NT2/D1 (cell line): ENCODE data around the gene TTLL11.

Experiments used
- SUZ12 ChIP-seq: IDR thresholded peaks from 2 replicates; pipeline ENCODE4 v1.6.1; 2011; ENCODE audit not compliant: insufficient read length, insufficient read depth; ENCODE audit errors: extremely low read depth
- YY1 ChIP-seq: IDR thresholded peaks from 2 replicates; pipeline ENCODE4 v1.6.1; 2011; ENCODE audit not compliant: insufficient read length, insufficient read depth
- ZNF274 ChIP-seq: IDR thresholded peaks from 2 replicates; pipeline ENCODE4 v1.6.1; 2011; ENCODE audit warnings: mild to moderate bottlenecking, low read depth, low read length

DNA sequence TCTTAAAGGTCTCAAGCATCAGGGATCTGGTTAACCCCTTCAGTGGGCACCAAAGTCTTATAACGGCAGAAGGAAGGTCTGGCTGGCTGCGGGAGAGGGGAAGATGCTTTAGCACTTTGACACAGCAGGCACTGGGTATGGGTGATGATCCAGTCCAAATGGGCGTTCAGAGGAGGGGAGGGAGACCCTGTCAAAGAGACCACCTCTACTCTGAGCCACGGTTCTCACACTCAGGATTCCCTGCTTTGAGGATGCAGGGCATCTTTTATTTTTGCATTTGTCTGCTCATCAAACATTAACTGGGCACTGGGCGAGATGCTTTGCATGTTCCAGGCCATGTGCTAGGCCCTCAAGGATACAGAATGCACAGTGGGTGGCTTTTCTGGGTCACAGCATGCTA is 237.6 kb downstream of the TTLL11 start:
- no peak for TF ChIP-seq YY1
- TF ChIP-seq ZNF274, result no peak
- no peak for TF ChIP-seq SUZ12
